ENCODE results near the gene TMPRSS7.

Gene TMPRSS7

DNA sequence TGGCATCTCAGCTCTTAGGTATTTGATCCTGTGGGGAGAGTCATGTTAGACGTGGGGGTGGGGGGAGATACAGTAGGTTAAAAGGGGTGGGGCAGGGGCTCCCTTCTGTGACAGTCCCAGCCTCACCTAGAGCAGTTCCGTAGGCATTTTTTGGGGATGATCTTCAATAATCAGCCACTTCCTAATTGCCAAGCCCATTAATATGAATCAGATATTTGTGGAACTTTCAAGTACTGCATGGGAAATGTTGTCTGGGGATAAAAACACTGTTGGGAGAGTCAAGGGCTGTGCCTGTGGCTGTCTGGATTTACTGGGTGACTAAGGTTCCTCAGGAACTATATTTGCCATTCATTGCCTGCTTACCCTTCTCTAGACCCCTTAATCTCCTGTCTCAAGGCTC, 61.2 kb downstream of the TMPRSS7 start:
- no peak for DNase-seq (ENCODE audit: low read depth)
- TF ChIP-seq, protein P1, sequence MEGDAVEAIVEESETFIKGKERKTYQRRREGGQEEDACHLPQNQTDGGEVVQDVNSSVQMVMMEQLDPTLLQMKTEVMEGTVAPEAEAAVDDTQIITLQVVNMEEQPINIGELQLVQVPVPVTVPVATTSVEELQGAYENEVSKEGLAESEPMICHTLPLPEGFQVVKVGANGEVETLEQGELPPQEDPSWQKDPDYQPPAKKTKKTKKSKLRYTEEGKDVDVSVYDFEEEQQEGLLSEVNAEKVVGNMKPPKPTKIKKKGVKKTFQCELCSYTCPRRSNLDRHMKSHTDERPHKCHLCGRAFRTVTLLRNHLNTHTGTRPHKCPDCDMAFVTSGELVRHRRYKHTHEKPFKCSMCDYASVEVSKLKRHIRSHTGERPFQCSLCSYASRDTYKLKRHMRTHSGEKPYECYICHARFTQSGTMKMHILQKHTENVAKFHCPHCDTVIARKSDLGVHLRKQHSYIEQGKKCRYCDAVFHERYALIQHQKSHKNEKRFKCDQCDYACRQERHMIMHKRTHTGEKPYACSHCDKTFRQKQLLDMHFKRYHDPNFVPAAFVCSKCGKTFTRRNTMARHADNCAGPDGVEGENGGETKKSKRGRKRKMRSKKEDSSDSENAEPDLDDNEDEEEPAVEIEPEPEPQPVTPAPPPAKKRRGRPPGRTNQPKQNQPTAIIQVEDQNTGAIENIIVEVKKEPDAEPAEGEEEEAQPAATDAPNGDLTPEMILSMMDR (IDR thresholded peaks at IDR 0.05; ENCODE audit: control insufficient read depth, extremely low read depth, insufficient read depth), result no peak
- no peak overlapping the region for H3K4me3 ChIP-seq (ENCODE audit: low read depth, low read length)

DNA sequence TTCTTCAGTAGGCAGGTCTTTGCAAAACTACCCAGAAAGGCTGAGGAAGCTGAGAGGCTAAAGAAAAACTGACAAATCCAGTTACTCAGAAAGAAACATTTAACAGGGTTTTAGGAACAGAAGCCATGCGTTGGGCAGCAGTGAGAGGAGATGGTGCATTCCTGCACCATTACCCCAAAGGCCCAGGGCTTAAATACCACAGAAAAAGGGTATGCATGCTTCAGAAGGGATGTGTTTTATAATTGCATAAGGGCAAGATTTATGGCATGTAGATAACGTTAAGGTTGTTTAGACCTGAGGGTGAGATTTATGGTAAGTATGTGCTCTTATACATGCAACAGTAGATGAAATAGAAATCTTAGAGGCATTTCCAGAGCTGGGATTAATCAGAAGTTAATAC, 61.6 kb downstream of the TMPRSS7 start:
- TF ChIP-seq, protein P1 (IDR thresholded peaks at IDR 0.05; ENCODE audit: control insufficient read depth, extremely low read depth, insufficient read depth), result no peak
- no peak overlapping the region for H3K4me3 ChIP-seq (ENCODE audit: low read depth, low read length)
- no peak for DNase-seq (ENCODE audit: low read depth)

DNA sequence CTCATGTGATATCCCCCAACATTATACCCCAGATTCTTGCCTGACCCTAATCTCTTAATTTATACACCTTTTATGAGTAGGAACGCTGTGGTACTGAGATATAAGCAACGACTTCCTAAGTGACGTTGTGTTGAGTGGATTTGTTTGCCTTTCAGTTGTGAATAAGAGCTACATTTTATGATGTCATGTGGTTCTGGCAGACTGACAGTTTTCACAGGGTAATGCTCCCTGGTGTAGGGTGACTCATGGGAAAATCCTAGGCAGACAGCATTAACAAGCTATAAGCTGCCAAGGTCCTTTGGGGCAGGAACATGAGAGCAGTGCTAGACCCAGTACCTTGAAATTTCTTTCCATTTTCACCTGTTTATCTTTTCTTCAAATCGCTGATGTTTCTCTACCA, 62.8 kb downstream of the TMPRSS7 start:
- no peak overlapping the region for H3K4me3 ChIP-seq (ENCODE audit: low read depth, low read length)
- TF ChIP-seq, protein P1 (IDR thresholded peaks at IDR 0.05; ENCODE audit: control insufficient read depth, extremely low read depth, insufficient read depth), result no peak
- peak; percentile 98 for DNase-seq (ENCODE audit: low read depth)

DNA sequence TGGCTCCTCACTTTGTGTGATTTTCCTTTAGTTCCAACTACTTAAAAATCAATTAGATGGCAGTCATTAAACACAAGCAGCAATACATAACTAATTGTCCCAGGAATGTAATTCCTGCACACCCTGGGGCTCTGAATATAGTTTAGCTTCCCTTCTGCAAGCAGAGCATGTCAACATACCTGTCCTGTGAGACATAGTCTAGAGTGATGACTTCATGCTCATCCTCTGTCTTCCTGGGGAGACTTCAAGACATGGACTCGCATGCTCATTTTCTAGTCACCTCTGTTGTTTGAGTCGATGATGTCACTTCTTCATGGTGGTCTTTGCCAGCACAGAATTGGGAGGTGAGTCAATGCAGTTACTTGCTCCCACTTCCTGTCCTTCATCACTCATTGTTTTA, 67.4 kb downstream of the TMPRSS7 start:
- TF ChIP-seq, protein P1 (IDR thresholded peaks at IDR 0.05; ENCODE audit: control insufficient read depth, extremely low read depth, insufficient read depth), result no peak
- DNase-seq (ENCODE audit: low read depth), result no peak

DNA sequence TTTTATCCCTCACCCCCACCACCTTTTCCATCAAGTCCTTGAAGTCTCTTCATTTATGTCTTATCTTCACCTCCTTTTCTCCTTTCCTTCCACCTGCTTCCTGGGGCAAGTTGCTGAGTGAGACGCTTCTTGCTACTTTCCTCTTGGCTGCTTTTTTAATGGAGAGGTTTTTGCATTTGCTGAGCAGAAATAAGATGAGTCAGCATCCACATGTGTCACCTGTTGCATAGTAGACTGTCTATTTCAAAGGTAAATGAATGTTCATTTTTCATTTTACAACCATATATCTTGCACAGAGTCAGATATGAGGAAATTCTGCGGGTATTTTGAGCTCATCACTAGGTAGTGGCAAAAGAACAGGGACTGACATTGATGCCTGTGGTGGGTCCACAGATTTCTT, 70.2 kb downstream of the TMPRSS7 start:
- no peak overlapping the region for H3K4me3 ChIP-seq (ENCODE audit: low read depth, low read length)
- TF ChIP-seq, protein P1 (IDR thresholded peaks at IDR 0.05; ENCODE audit: control insufficient read depth, extremely low read depth, insufficient read depth), result no peak
- DNase-seq (ENCODE audit: low read depth), result no peak

More for the DNA sequence above, 67.4 kb downstream of the TMPRSS7 start:
- no peak overlapping the region for H3K4me3 ChIP-seq (ENCODE audit: low read depth, low read length)

DNA sequence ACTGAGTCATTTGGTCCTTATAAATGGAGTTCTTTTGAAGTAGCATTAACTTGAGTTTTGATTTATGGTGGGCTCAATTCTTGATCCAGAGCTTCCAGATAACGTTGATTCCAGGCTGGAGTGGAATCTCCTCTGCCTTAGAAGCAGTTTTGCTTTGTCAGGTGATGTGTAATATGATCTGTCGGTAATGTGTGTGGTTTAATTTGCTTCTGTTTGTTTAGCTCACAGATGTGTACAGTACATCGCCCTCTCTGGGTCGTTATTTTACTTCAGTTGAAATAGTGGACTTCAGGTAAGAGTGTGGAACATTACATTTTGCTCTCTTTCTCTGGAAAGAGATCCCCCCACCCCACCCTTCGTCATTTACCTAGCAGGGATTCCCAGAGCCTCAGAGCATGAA, 74.8 kb downstream of the TMPRSS7 start:
- peak; percentile 50 for DNase-seq (ENCODE audit: low read depth)
- H3K4me3 ChIP-seq (ENCODE audit: low read depth, low read length), result no peak overlapping the region; the same call in 1 of the 2 replicates
- TF ChIP-seq, protein P1 (IDR thresholded peaks at IDR 0.05; ENCODE audit: control insufficient read depth, extremely low read depth, insufficient read depth), result no peak

DNA sequence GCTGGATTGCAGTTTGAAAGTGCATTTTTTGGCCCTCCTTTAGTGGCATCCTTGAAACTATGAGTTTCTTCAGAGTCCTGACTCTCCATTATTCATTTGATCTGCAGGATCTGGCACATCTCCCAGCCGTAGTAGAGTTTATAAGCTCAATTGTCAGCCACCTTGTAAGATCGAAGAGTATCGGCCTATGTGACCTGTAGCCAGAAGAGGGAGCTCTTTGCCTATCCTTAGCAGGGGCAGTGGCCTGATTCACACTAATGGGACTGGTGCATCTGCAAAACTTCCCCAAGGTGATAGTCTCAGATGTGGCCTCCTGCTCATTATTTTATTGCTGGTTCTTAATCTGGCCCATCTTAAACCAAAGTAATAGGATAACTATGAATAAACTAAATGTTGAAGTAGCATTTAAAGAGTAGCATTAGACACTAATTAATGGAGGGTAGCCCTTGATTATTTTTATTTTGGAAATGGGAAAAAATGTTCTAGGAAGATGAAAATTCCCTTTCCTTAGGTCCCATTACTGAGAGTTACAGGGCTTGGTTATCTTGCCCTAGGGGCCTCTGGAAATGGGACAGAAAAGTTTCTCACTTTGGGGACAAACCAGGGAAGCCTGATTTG, 77.4 kb downstream of the TMPRSS7 start:
- no peak overlapping the region for H3K4me3 ChIP-seq (ENCODE audit: low read depth, low read length)
- TF ChIP-seq, protein P1 (IDR thresholded peaks at IDR 0.05; ENCODE audit: control insufficient read depth, extremely low read depth, insufficient read depth), result peak; percentile 97
- DNase-seq (ENCODE audit: low read depth), result peak; percentile 85

All from LNCaP clone FGC (cell line).